Stimulated activated CD4-positive, alpha-beta T cell treated with anti-CD3 and anti-CD28 coated beads, Interleukin-4, amount 100 ng/mL, for 4 hours (primary cell): ENCODE results near the gene FAM120B.

Experiments
- DNase-seq, 2 experiments: peaks; one replicate each; pipeline ENCODE4 v3.0.0-alpha.2; 2020

FAM120B gene

GRCh38 chr6:170448317-170448716 lies 141.8 kb downstream of the FAM120B start:
- no peak for DNase-seq

- no peak for DNase-seq
Observed at GRCh38 chr6:170448751-170449630, 142.4 kb downstream of the FAM120B start.

- no peak for DNase-seq
Observed at GRCh38 chr6:170449835-170450753, 143.5 kb downstream of the FAM120B start.

DNA sequence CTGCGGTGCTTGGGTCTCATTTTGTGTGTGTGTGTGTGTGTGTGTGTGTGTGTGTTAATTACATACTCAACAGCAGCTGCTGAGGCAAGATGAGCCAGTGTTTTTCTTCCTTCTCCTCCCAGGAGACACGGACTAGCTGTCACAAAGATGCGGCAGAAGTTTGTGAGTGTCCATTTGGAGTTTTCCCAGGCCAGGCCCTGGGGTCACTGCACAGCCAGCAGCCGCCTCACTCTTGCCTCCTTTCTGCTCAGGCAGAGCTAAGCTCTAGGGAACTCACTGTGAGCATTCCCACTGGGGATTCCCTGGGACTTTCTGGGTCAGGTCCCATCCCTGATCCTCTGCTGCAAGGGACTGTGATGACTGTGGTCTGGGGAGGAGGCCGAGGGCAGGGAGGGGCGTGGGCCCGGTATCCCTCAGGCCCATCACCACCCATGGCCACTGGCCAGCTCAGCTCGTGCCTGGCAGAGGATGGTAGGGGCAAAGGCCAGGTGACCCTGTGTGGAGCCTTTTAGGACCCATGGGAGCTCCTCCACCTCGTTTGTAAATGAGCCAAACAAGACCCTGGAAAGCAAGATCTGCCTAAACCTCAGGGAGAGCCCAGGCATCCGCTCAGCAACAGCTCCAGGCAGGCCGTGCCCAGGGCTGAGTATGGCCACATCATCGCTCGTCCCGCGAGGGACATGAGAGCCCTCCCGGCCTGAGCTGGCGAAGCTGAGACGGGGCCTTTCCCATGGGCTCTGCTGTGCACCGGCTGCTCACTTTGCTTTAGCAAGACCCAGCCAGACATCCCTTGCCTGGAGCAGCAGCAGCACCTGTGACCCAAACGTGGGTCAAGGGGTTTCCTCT lies 144.6 kb downstream of the FAM120B start:
- DNase-seq: no peak

GRCh38 chr6:170451762-170452651 lies 145.4 kb downstream of the FAM120B start:
- DNase-seq: no peak

GRCh38 chr6:170452767-170453545 lies 146.4 kb downstream of the FAM120B start:
- no peak for DNase-seq

GRCh38 chr6:170453586-170454511 lies 147.3 kb downstream of the FAM120B start:
- no peak for DNase-seq

- no peak for DNase-seq
Observed at GRCh38 chr6:170454512-170455285, 148.1 kb downstream of the FAM120B start.

GRCh38 chr6:170455335-170455979 lies 148.9 kb downstream of the FAM120B start:
- no peak for DNase-seq

GRCh38 chr6:170456334-170456733 lies 149.8 kb downstream of the FAM120B start:
- no peak for DNase-seq
